PC-3 (cell line): ENCODE results near the gene EXOC2.

Experiments used
- EZH2 ChIP-seq: fragments of 300-600 bp; sonication (generic); IDR thresholded peaks from one replicate; pipeline ENCODE4 v1.6.1; 2017; ENCODE audit warnings: antibody characterized with exemption, mild to moderate bottlenecking, low read length; ENCODE audit not compliant: unreplicated experiment
- TF ChIP-seq, protein P1 (sequence below): fragments of 300-600 bp; sonication (generic); conservative IDR thresholded peaks from 2 replicates; pipeline ENCODE4 v1.5.1; 2017; ENCODE audit warnings: antibody characterized with exemption, low read depth, mild to moderate bottlenecking, low read length

DNA sequence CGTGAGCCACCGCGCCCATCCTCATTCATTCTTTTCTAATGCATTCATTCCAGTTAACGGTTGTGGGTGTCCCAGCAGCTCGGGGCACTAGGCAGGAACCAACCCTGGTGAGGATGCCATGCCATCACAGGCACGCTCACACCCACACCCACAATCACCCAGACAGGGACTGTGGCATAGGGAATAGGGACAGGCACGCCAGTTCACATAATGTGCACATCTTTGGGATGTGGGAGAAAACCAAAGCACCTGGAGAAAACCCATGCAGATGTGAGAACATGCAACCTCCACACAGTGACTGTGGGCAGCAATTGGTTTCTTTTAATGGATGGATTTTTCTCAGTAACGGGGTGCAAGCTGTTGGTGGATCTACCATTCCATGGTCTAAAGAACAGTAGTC, 237.1 kb downstream of the EXOC2 start:
- TF ChIP-seq, protein P1, sequence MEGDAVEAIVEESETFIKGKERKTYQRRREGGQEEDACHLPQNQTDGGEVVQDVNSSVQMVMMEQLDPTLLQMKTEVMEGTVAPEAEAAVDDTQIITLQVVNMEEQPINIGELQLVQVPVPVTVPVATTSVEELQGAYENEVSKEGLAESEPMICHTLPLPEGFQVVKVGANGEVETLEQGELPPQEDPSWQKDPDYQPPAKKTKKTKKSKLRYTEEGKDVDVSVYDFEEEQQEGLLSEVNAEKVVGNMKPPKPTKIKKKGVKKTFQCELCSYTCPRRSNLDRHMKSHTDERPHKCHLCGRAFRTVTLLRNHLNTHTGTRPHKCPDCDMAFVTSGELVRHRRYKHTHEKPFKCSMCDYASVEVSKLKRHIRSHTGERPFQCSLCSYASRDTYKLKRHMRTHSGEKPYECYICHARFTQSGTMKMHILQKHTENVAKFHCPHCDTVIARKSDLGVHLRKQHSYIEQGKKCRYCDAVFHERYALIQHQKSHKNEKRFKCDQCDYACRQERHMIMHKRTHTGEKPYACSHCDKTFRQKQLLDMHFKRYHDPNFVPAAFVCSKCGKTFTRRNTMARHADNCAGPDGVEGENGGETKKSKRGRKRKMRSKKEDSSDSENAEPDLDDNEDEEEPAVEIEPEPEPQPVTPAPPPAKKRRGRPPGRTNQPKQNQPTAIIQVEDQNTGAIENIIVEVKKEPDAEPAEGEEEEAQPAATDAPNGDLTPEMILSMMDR = no peak
- TF ChIP-seq EZH2 = no peak
